Coronary artery (tissue), 2 donors: ENCODE results near the gene CALN1.
"Not testable (repeated sequence)": the region's sequence is repeated elsewhere in the genome, so short reads cannot be mapped to it uniquely, and the experiment has no call there.

Experiments
- DNase-seq: peaks from one replicate; pipeline ENCODE4 v3.0.0-alpha.2; 2017; ENCODE audit warnings: low spot score
- H3K27ac ChIP-seq, 2 donors: fragments of 200-600 bp; sonication (generic); one replicate each; pipeline ENCODE4 v1.5.1; 2016 to 2019
- H3K4me3 ChIP-seq: fragments of 200-600 bp; sonication (generic); 2 replicates; pipeline ENCODE4 v1.5.1; 2016; ENCODE audit warnings: mild to moderate bottlenecking, moderate library complexity
- TF ChIP-seq, protein P1 (sequence below): fragments of 200-600 bp; sonication (generic); IDR thresholded peaks from one replicate; pipeline ENCODE4 v1.5.1; 2019; ENCODE audit warnings: antibody characterized with exemption

CALN1 gene

DNA sequence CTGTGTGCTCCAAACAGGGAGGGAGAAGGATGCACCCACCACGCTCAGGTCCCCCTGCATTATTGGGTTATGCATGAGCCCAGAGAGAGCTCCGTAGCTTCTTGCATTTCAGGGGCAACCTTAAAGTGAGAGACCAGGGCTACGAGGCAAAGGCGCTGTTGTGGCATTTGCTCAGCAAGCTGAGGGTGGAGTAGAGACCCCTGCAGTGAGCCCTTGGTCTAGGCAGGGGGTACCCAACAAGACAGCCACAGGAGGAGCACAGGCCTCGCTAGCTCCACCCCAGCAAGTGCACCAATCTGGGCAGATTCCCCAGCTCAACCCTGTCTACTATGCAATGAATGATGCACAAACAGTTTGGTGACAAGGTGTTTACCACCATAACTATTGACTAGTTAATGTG is 198.4 kb downstream of the CALN1 start:
- H3K4me3 ChIP-seq: no peak overlapping the region
- TF ChIP-seq, protein P1, sequence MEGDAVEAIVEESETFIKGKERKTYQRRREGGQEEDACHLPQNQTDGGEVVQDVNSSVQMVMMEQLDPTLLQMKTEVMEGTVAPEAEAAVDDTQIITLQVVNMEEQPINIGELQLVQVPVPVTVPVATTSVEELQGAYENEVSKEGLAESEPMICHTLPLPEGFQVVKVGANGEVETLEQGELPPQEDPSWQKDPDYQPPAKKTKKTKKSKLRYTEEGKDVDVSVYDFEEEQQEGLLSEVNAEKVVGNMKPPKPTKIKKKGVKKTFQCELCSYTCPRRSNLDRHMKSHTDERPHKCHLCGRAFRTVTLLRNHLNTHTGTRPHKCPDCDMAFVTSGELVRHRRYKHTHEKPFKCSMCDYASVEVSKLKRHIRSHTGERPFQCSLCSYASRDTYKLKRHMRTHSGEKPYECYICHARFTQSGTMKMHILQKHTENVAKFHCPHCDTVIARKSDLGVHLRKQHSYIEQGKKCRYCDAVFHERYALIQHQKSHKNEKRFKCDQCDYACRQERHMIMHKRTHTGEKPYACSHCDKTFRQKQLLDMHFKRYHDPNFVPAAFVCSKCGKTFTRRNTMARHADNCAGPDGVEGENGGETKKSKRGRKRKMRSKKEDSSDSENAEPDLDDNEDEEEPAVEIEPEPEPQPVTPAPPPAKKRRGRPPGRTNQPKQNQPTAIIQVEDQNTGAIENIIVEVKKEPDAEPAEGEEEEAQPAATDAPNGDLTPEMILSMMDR: no peak
- no peak overlapping the region for H3K27ac ChIP-seq
- DNase-seq: no peak

DNA sequence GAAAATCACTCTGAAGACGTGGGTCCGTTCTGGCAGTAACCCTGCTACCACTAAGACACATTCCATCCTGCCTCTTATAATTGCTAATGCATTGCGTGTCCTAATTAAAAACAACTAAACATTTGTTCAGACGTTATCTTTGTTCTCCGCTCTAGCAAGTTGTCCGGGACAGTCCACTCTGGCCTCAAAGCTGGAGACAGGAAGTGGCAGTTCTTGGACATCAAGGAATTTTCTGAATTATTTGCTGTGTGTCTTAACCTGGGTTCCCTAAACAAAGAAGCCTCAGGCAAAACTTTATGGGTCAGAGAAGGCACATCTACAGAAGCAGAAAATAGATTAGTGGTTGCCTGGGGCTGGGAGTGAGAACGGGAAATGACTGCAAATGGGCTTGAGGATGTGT is 199.1 kb downstream of the CALN1 start:
- no peak overlapping the region for H3K27ac ChIP-seq
- DNase-seq: no peak
- TF ChIP-seq, protein P1: no peak
- no peak overlapping the region for H3K4me3 ChIP-seq

DNA sequence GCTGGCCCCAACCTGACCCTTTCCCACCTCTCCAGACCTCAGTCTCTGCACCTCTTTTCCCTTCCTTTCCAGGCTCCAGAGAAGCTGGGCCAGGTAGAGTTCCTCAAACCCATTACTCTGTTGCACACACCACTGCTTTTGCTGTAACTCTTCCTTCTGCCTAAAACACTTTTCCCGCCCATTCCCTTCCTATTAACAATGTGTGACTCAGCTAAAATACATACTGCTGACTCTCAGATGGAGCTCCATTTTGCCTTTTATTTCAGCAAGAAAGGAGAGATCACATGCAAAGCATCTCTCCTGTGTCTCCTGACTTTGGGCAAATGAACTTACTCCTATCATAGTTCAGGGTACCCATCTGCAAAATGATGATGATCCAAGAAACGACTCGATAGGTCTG is 201.0 kb downstream of the CALN1 start:
- H3K4me3 ChIP-seq: no peak overlapping the region
- TF ChIP-seq, protein P1: no peak
- DNase-seq: no peak
- no peak overlapping the region for H3K27ac ChIP-seq

DNA sequence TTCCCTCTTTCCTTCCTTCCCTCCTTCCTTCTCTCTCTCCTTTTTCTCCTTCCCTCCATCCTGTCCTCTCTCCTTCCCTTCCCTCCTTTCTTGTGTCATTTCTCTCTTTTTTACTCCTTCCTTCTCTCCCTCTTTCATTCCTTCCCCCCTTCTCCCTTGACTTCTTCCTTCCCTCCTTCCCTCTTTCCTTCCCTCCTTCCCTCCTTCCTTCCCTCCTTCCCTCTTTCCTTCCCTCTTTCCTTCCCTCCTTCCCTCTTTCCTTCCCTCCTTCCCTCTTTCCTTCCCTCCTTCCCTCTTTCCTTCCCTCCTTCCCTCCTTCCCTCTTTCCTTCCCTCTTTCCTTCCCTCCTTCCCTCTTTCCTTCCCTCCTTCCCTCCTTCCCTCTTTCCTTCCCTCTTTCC is 203.1 kb downstream of the CALN1 start:
- not testable (repeated sequence) for DNase-seq, H3K27ac ChIP-seq, H3K4me3 ChIP-seq

DNA sequence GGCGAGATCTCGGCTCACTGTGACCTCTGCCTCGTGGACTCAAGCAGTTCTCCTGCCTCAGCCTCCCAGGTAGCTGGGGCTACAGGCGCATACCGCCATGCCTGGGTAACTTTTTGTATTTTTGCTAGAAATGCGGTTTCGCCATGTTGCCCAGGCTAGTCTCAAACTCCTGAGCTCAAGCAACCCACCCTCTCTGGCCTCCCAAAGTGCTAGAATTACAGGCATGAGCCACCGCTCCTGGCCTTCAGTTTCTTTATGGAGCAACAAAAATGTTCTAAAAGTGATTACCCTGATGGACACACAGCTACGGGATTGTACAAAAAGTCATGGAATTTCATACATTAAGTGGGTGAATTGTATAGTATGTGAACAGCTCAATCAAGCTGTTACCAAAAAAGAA is 216.0 kb downstream of the CALN1 start:
- Histone ChIP-seq H3K4me3 (no peak overlapping the region), H3K27ac (no peak overlapping the region)
- no peak for DNase-seq
- TF ChIP-seq, protein P1: no peak

DNA sequence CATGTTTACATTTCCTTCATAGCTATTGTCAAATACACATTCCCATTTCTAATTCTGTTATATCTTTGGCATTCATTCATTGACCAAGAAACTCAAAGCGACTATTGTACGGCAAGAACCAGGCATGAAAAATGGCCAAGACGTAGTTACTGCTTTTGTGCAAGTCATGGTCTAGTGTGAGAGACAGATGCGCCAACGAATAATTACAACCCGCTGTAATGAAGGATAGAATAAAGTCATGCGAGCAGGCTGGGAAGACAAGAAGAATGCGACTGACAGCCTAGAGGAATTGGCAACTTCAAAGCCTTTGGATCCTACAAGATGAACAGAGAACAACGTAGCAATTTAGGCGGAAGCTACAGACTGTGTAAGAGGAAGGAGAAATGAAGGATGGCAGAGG is 221.2 kb downstream of the CALN1 start:
- no peak overlapping the region for H3K27ac ChIP-seq
- H3K4me3 ChIP-seq: no peak overlapping the region
- no peak for DNase-seq
- TF ChIP-seq, protein P1: no peak

DNA sequence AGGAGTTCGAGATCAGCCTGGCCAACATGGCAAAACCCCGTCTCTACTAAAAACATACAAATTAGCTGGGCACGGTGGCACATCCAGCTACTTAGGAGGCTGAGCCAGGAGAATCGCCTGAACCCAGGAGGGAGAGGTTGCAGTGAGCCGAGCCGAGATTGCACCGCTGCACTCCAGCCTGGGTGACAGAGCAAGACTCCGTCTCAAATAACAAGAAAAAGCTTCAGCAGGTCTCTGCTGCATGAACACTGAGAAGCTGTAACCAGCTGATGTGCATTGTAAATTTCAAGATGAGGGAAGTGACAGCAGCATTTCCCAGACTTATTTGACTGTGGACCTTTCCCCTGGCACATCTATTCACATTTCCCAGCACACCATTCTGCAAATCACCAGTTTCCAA is 222.0 kb downstream of the CALN1 start:
- Histone ChIP-seq H3K27ac (no peak overlapping the region), H3K4me3 (no peak overlapping the region)
- DNase-seq: no peak
- TF ChIP-seq, protein P1: no peak

DNA sequence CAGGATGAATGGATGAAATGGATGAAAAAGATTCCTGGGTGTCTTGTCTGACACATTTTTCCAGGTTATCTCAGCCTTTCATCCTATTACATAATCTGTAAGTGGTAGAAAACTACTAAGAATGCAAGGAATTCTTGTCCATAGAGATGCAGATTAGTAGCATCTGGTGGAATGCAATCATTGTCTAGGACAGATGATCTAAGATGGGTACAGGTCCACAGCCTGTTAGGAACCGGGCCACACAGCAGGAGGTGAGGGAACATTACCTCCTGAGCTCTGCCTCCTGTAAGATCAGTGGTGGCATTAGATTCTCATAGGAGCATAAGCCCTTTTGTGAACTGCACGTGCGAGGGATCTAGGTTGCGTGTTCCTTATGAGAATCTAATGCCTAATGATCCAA is 225.0 kb downstream of the CALN1 start:
- no peak for DNase-seq
- TF ChIP-seq, protein P1: no peak
- Histone ChIP-seq H3K27ac (no peak overlapping the region), H3K4me3 (no peak overlapping the region)
